Measurements from ENCODE around the gene SPINK4.

DNA sequence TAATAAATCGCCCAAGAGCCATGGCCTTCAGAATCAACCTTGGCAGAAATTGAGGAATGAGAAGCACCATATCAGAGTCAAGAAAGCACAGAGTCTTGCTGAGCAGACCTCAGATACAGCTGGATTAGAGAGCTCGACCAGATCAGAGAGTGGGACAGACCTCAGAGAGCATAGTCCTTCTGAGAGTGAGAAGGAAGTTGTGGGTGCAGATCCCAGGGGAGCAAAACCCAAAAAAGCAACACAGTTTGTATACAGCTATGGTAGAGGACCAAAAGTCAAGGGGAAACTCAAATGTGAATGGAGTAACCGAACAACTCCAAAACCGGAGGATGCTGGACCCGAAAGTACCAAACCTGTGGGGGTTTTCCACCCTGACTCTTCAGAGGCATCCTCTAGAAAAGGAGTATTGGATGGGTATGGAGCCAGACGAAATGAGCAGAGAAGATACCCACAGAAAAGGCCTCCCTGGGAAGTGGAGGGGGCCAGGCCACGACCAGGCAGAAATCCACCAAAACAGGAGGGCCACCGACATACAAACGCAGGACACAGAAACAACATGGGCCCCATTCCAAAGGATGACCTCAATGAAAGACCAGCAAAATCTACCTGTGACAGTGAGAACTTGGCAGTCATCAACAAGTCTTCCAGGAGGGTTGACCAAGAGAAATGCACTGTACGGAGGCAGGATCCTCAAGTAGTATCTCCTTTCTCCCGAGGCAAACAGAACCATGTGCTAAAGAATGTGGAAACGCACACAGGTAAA lies 54.9 kb downstream of the SPINK4 start:
- TF ChIP-seq, protein P1, sequence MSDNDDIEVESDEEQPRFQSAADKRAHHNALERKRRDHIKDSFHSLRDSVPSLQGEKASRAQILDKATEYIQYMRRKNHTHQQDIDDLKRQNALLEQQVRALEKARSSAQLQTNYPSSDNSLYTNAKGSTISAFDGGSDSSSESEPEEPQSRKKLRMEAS (IDR thresholded peaks at IDR 0.05), result no peak
- TF ChIP-seq, protein P2, sequence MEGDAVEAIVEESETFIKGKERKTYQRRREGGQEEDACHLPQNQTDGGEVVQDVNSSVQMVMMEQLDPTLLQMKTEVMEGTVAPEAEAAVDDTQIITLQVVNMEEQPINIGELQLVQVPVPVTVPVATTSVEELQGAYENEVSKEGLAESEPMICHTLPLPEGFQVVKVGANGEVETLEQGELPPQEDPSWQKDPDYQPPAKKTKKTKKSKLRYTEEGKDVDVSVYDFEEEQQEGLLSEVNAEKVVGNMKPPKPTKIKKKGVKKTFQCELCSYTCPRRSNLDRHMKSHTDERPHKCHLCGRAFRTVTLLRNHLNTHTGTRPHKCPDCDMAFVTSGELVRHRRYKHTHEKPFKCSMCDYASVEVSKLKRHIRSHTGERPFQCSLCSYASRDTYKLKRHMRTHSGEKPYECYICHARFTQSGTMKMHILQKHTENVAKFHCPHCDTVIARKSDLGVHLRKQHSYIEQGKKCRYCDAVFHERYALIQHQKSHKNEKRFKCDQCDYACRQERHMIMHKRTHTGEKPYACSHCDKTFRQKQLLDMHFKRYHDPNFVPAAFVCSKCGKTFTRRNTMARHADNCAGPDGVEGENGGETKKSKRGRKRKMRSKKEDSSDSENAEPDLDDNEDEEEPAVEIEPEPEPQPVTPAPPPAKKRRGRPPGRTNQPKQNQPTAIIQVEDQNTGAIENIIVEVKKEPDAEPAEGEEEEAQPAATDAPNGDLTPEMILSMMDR (IDR thresholded peaks at IDR 0.05; ENCODE audit: low read depth, low read length, missing input control), result no peak
- TF ChIP-seq, protein P3, sequence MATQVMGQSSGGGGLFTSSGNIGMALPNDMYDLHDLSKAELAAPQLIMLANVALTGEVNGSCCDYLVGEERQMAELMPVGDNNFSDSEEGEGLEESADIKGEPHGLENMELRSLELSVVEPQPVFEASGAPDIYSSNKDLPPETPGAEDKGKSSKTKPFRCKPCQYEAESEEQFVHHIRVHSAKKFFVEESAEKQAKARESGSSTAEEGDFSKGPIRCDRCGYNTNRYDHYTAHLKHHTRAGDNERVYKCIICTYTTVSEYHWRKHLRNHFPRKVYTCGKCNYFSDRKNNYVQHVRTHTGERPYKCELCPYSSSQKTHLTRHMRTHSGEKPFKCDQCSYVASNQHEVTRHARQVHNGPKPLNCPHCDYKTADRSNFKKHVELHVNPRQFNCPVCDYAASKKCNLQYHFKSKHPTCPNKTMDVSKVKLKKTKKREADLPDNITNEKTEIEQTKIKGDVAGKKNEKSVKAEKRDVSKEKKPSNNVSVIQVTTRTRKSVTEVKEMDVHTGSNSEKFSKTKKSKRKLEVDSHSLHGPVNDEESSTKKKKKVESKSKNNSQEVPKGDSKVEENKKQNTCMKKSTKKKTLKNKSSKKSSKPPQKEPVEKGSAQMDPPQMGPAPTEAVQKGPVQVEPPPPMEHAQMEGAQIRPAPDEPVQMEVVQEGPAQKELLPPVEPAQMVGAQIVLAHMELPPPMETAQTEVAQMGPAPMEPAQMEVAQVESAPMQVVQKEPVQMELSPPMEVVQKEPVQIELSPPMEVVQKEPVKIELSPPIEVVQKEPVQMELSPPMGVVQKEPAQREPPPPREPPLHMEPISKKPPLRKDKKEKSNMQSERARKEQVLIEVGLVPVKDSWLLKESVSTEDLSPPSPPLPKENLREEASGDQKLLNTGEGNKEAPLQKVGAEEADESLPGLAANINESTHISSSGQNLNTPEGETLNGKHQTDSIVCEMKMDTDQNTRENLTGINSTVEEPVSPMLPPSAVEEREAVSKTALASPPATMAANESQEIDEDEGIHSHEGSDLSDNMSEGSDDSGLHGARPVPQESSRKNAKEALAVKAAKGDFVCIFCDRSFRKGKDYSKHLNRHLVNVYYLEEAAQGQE (IDR thresholded peaks at IDR 0.05), result no peak
- no peak for TF ChIP-seq GABPA (IDR thresholded peaks at IDR 0.05 in 1 of 2, conservative IDR thresholded peaks at IDR 0.05 in 1 of 2)
- no peak for TF ChIP-seq RAD21 (IDR thresholded peaks at IDR 0.05)
- no peak for TF ChIP-seq YY1 (IDR thresholded peaks at IDR 0.05)
- TF ChIP-seq, protein P4, sequence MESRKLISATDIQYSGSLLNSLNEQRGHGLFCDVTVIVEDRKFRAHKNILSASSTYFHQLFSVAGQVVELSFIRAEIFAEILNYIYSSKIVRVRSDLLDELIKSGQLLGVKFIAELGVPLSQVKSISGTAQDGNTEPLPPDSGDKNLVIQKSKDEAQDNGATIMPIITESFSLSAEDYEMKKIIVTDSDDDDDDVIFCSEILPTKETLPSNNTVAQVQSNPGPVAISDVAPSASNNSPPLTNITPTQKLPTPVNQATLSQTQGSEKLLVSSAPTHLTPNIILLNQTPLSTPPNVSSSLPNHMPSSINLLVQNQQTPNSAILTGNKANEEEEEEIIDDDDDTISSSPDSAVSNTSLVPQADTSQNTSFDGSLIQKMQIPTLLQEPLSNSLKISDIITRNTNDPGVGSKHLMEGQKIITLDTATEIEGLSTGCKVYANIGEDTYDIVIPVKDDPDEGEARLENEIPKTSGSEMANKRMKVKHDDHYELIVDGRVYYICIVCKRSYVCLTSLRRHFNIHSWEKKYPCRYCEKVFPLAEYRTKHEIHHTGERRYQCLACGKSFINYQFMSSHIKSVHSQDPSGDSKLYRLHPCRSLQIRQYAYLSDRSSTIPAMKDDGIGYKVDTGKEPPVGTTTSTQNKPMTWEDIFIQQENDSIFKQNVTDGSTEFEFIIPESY (IDR thresholded peaks at IDR 0.05), result no peak
- TF ChIP-seq TAF1 (conservative IDR thresholded peaks at IDR 0.05), result no peak
- TF ChIP-seq, protein P5, sequence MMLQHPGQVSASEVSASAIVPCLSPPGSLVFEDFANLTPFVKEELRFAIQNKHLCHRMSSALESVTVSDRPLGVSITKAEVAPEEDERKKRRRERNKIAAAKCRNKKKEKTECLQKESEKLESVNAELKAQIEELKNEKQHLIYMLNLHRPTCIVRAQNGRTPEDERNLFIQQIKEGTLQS (IDR thresholded peaks at IDR 0.05), result no peak
- TF ChIP-seq HNF4A (conservative IDR thresholded peaks at IDR 0.05), result no peak
- TF ChIP-seq SP1 (IDR thresholded peaks at IDR 0.05), result no peak
